ENCODE results near the gene POLE2. TPM values are rescaled to one million over a fixed set of nuclear protein-coding genes. Genes with fewer than 3 reads are reported as not detected.

Gene POLE2
- total and polyA plus RNA-seq, 2 of the 13 experiments (the other 11 are each of a cell fraction or from before 2014, with no cell fraction given): 16.6 to 37.0 TPM

DNA sequence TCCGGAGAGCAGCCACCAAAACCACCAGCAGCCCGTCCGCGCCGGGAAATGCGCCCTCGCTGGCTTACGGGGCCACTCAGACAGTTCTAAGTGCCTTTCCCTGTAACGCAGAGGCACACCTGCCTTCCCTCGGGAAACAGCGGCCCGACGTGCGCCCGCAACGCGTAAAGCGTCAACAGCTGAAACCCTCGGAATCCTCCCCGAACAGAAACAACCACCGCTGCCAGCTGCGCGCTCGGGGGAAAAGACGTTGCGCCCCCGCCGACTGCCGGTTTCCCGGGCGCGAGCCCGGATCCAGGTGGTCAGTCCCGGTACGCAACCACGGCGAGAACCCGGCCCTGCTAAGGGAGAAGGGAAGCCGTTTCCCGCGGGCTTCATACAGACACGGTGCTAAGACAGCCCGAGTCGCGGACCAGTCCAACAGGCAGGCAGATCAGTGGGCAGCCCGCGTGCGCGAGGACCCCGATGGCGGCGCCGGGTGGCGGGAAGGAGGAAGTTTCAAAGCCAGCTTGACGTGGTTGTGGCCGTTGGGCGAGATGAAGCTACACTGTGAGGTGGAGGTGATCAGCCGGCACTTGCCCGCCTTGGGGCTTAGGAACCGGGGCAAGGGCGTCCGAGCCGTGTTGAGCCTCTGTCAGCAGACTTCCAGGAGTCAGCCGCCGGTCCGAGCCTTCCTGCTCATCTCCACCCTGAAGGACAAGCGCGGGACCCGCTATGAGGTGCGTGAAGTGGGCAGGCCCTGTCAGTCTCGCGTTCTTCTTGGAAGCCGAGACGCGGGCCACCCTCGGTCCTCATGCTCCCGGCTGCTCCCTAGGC is 89.3 kb downstream of the POLE2 start, which contains the start of gene LRR1:
Gene LRR1 (plus strand): TSS at position 456 of the 816 bp plus-strand sequence. CDS start 81 bp downstream, at position 537.
- peak within 1 kb of the TSS; percentile 79 to 91 (median 83) for H3K4me3 ChIP-seq (replicated peaks in 1 of 3; ENCODE audit: insufficient read depth in 1 of 3, low read depth in 2 of 3, low read length in 3 of 3)
- H3K79me2 ChIP-seq (ENCODE audit: insufficient read depth, low read length): peaks cover 21% of the 10 kb centered on the region
- peak; percentile 76 for ATAC-seq
- in situ Hi-C loops (cut with HindIII; ENCODE audit: extremely low pct_ligation_motif_present, low pct_unique_long_range_greater_than_20kb) (no loop called here), intact Hi-C loops (cut with micrococcal nuclease; ENCODE audit: unreplicated experiment) (loop anchor here (1.0 kb wide), 1 partner anchor 37 kb away; the partner anchor contains the start of gene DNAAF2)
- H3K4me2 ChIP-seq (ENCODE audit: low read depth, low read length): peak within 1 kb of the TSS; percentile 76
- BruUV-seq (replicated peaks): no TSS peak
- peak within 1 kb of the TSS; percentile 94 for H3K9ac ChIP-seq (ENCODE audit: insufficient read depth, low read depth, low read length)
- H4K20me1 ChIP-seq (ENCODE audit: insufficient read depth, low read length): no peaks in the 10 kb centered on the region
- peaks cover 0 to 6% of the 10 kb centered on the region in 2 experiments; a peak in 4 of 5 replicates for H3K36me3 ChIP-seq (replicated peaks in 1 of 2; ENCODE audit: control insufficient read depth in 1 of 2, insufficient read depth in 2 of 2, low read length in 2 of 2)
- no peak within 1 kb of the TSS for H2AFZ ChIP-seq (ENCODE audit: low read length)
- ChIA-PET POLR2A (interaction anchor here (1.1 to 5.7 kb wide), 11 partner anchors 9 to 171 kb away, joined by 3 to 97 read pairs (median 5); partner anchors contain the start of genes MGAT2, RPL36AL and RPS29), CTCF (ENCODE audit: low intra/inter-chr PET ratio, low total read pairs) (interaction anchor here (1.0 kb wide), 1 partner anchor 11 kb away, joined by 4 read pairs; no protein-coding TSS in a partner anchor)
- peak; percentile 76 for DNase-seq (ENCODE audit: low spot score)
- H3K27me3 ChIP-seq (ENCODE audit: control insufficient read depth in 1 of 2, insufficient read depth in 2 of 2, low read length in 2 of 2): no peaks in the 10 kb centered on the region; a peak in 1 of 5 replicates
- peak within 1 kb of the TSS; percentile 97 for H3K27ac ChIP-seq (ENCODE audit: extremely low read length, insufficient read depth, low read length)
- no peaks in the 10 kb centered on the region for H3K9me3 ChIP-seq (ENCODE audit: low read length)
- H3K4me1 ChIP-seq (ENCODE audit: insufficient read depth, low read length): peaks cover 39% of the 10 kb centered on the region
- WGBS (ENCODE audit: low lambda C conversion rate): 0% methylated on average over 3 of the region's 77 CpGs
- FAIRE-seq: no peak
- TF ChIP-seq SMAD1 (CRISPR knock-in tag; IDR thresholded peaks at IDR 0.05; ENCODE audit: borderline replicate concordance, low read depth) (no peak), ZNF567 (CRISPR knock-in tag; IDR thresholded peaks at IDR 0.05; ENCODE audit: borderline replicate concordance) (no peak), MTF2 (CRISPR knock-in tag; IDR thresholded peaks at IDR 0.05; ENCODE audit: borderline replicate concordance) (no peak), NR3C1 (CRISPR knock-in tag; IDR thresholded peaks at IDR 0.05) (no peak), SALL1 (CRISPR knock-in tag; IDR thresholded peaks at IDR 0.05) (peak; percentile 80), MYNN (CRISPR knock-in tag; IDR thresholded peaks at IDR 0.05; ENCODE audit: low read depth) (no peak), THYN1 (CRISPR knock-in tag; IDR thresholded peaks at IDR 0.05; ENCODE audit: borderline replicate concordance, low read depth) (no peak), GPN1 (CRISPR knock-in tag; IDR thresholded peaks at IDR 0.05; ENCODE audit: borderline replicate concordance) (no peak), CHD4 (IDR thresholded peaks at IDR 0.05; ENCODE audit: borderline replicate concordance, low read length) (no peak), SIX4 (CRISPR knock-in tag; IDR thresholded peaks at IDR 0.05) (no peak), ZNF788 (CRISPR knock-in tag; IDR thresholded peaks at IDR 0.05; ENCODE audit: borderline replicate concordance) (peak; percentile 47; the same call in 1 of the 2 replicates), ZNF296 (CRISPR knock-in tag; conservative IDR thresholded peaks at IDR 0.05) (peak; percentile 54; the same call in 1 of the 2 replicates), ZNF292 (CRISPR knock-in tag; IDR thresholded peaks at IDR 0.05; ENCODE audit: borderline replicate concordance, low read depth) (no peak; the same call in none of the 2 replicates)
- TF ChIP-seq, protein P1, sequence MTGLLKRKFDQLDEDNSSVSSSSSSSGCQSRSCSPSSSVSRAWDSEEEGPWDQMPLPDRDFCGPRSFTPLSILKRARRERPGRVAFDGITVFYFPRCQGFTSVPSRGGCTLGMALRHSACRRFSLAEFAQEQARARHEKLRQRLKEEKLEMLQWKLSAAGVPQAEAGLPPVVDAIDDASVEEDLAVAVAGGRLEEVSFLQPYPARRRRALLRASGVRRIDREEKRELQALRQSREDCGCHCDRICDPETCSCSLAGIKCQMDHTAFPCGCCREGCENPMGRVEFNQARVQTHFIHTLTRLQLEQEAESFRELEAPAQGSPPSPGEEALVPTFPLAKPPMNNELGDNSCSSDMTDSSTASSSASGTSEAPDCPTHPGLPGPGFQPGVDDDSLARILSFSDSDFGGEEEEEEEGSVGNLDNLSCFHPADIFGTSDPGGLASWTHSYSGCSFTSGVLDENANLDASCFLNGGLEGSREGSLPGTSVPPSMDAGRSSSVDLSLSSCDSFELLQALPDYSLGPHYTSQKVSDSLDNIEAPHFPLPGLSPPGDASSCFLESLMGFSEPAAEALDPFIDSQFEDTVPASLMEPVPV (CRISPR knock-in tag; IDR thresholded peaks at IDR 0.05): peak; percentile 75; the same call in 1 of the 2 replicates
- TF ChIP-seq, protein P2, sequence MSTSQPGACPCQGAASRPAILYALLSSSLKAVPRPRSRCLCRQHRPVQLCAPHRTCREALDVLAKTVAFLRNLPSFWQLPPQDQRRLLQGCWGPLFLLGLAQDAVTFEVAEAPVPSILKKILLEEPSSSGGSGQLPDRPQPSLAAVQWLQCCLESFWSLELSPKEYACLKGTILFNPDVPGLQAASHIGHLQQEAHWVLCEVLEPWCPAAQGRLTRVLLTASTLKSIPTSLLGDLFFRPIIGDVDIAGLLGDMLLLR (CRISPR knock-in tag; IDR thresholded peaks at IDR 0.05): no peak; the same call in 1 of the 2 replicates
- TF ChIP-seq, protein P3, sequence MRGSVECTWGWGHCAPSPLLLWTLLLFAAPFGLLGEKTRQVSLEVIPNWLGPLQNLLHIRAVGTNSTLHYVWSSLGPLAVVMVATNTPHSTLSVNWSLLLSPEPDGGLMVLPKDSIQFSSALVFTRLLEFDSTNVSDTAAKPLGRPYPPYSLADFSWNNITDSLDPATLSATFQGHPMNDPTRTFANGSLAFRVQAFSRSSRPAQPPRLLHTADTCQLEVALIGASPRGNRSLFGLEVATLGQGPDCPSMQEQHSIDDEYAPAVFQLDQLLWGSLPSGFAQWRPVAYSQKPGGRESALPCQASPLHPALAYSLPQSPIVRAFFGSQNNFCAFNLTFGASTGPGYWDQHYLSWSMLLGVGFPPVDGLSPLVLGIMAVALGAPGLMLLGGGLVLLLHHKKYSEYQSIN (CRISPR knock-in tag; IDR thresholded peaks at IDR 0.05; ENCODE audit: borderline replicate concordance): no peak
